ENCODE data around the gene CYTH3. TPM values are rescaled to one million over a fixed set of nuclear protein-coding genes. Genes with fewer than 3 reads are reported as not detected.

The CYTH3 gene
- total RNA-seq, 3 donors from 2014 or later (not counting 1 experiment from before 2014, with no cell fraction given) = 7.7 to 42.6 (median 13.6) TPM

GRCh38 chr7:6221340-6222319 lies 50.8 kb downstream of the CYTH3 start:
- 45% methylated on average over 6 of the region's 9 CpGs for WGBS (ENCODE audit: insufficient coverage)
- H3K27me3 ChIP-seq (ENCODE audit: control insufficient read depth, insufficient read depth, low read length) = no peaks in the 10 kb centered on the region
- no peaks in the 10 kb centered on the region for H3K36me3 ChIP-seq (ENCODE audit: control insufficient read depth, insufficient read depth, low read length)
- peak; percentile 91 to 94 (median 94) for ATAC-seq
- H3K9me3 Mint-ChIP-seq = no peaks in the 10 kb centered on the region
- intact Hi-C loops (cut with micrococcal nuclease) = loop anchor here (1.0 kb wide), 1 partner anchor 20 kb away; no protein-coding TSS in a partner anchor
- TF ChIP-seq CTCF (IDR thresholded peaks at IDR 0.05) = no peak
- H3K27ac Mint-ChIP-seq = peak overlapping the region; percentile 88 to 92
- H3K27ac ChIP-seq (ENCODE audit: low read length) = peak overlapping the region; percentile 53
- peak in 1 of 2 donors; percentile 69 for DNase-seq
- peaks cover 15 to 37% of the 10 kb centered on the region in 2 donors for H3K4me1 Mint-ChIP-seq
- peaks cover 16% of the 10 kb centered on the region for H3K4me1 ChIP-seq (ENCODE audit: control insufficient read depth, insufficient read depth, low read length)
- H3K27me3 Mint-ChIP-seq (ENCODE audit: low read depth in 2 of 2) = no peaks in the 10 kb centered on the region
- H3K9me3 ChIP-seq (ENCODE audit: control insufficient read depth, insufficient read depth, low read length) = no peaks in the 10 kb centered on the region
- peak overlapping the region; percentile 86 for H3K4me3 Mint-ChIP-seq
- H3K36me3 Mint-ChIP-seq = no peaks in the 10 kb centered on the region
- no peak overlapping the region for H3K4me3 ChIP-seq (ENCODE audit: low read length)

- intact Hi-C loops (cut with micrococcal nuclease) = no loop called here
- no peak overlapping the region for H3K4me3 ChIP-seq (ENCODE audit: low read length)
- Mint-ChIP-seq H3K27me3 (ENCODE audit: low read depth in 2 of 2) (no peaks in the 10 kb centered on the region), H3K4me3 (no peak overlapping the region), H3K27ac (peak overlapping the region in 1 of 2 donors; percentile 8), H3K4me1 (peaks cover 20 to 51% of the 10 kb centered on the region in 2 donors), H3K9me3 (peaks cover 0 to 2% of the 10 kb centered on the region in 2 donors), H3K36me3 (no peaks in the 10 kb centered on the region)
- no peaks in the 10 kb centered on the region for H3K27me3 ChIP-seq (ENCODE audit: control insufficient read depth, insufficient read depth, low read length)
- no peak for ATAC-seq
- 77% methylated on average over 2 of the region's 3 CpGs for WGBS (ENCODE audit: insufficient coverage)
- H3K4me1 ChIP-seq (ENCODE audit: control insufficient read depth, insufficient read depth, low read length) = peaks cover 16% of the 10 kb centered on the region
- no peak for DNase-seq
- no peaks in the 10 kb centered on the region for H3K36me3 ChIP-seq (ENCODE audit: control insufficient read depth, insufficient read depth, low read length)
- H3K9me3 ChIP-seq (ENCODE audit: control insufficient read depth, insufficient read depth, low read length) = no peaks in the 10 kb centered on the region
- no peak overlapping the region for H3K27ac ChIP-seq (ENCODE audit: low read length)
- TF ChIP-seq CTCF (IDR thresholded peaks at IDR 0.05) = no peak
Measured at GRCh38 chr7:6218329-6218728, 54.1 kb downstream of the CYTH3 start.

- no peak for TF ChIP-seq CTCF (IDR thresholded peaks at IDR 0.05)
- H3K27ac Mint-ChIP-seq = no peak overlapping the region
- no peak for DNase-seq
- no peak overlapping the region for H3K4me3 Mint-ChIP-seq
- no peak overlapping the region for H3K4me3 ChIP-seq (ENCODE audit: low read length)
- H3K27me3 ChIP-seq (ENCODE audit: control insufficient read depth, insufficient read depth, low read length) = no peaks in the 10 kb centered on the region
- no peak overlapping the region for H3K27ac ChIP-seq (ENCODE audit: low read length)
- H3K36me3 ChIP-seq (ENCODE audit: control insufficient read depth, insufficient read depth, low read length) = no peaks in the 10 kb centered on the region
- no peaks in the 10 kb centered on the region for H3K4me1 ChIP-seq (ENCODE audit: control insufficient read depth, insufficient read depth, low read length)
- 96% methylated on average over 3 of the region's 3 CpGs for WGBS (ENCODE audit: insufficient coverage)
- no peaks in the 10 kb centered on the region for H3K36me3 Mint-ChIP-seq
- no peaks in the 10 kb centered on the region for H3K27me3 Mint-ChIP-seq (ENCODE audit: low read depth in 2 of 2)
- no peaks in the 10 kb centered on the region for H3K9me3 ChIP-seq (ENCODE audit: control insufficient read depth, insufficient read depth, low read length)
- peaks cover 6 to 41% of the 10 kb centered on the region in 2 donors for H3K4me1 Mint-ChIP-seq
- intact Hi-C loops (cut with micrococcal nuclease) = no loop called here
- peaks cover 0 to 2% of the 10 kb centered on the region in 2 donors for H3K9me3 Mint-ChIP-seq
- ATAC-seq = no peak
Measured at GRCh38 chr7:6212008-6212407, 60.4 kb downstream of the CYTH3 start.
